T-helper 2 cell treated with Interferon-gamma antibody and Interleukin-4, amounts not matched to agents 100 ng/mL and 5 ng/mL, for 36 hours (primary cell): Measurements from ENCODE around the gene A1BG. TPM values are rescaled to one million over a fixed set of nuclear protein-coding genes. Genes with fewer than 3 reads are reported as not detected.

Experiments
- intact Hi-C: fragments of 100-400 bp; cut with micrococcal nuclease; formaldehyde crosslinking; loops from one replicate; pipeline ENCODE4 v1.15.1; 2023
- total RNA-seq: library from RNA; stranded (reverse); gene quantifications from 2 replicates; pipeline ENCODE4 v1.2.3, GENCODE V29; 2022

The A1BG gene
- total RNA-seq, 1 donor from 2014 or later, result 11.0 TPM

GRCh38 chr19:58362272-58362994 lies 9.1 kb upstream of the A1BG start, which contains the start of gene ZNF497:
Gene ZNF497, minus strand, starts transcription at chr19:58362751. Its CDS starts 5,116 bp downstream, at chr19:58357635.
- intact Hi-C loops, result loop anchor here (1.0 kb wide), 8 partner anchors 15 to 105 kb away; partner anchors contain the start of genes ERVK3-1, RPS5, ZNF324 and ZNF584

DNA sequence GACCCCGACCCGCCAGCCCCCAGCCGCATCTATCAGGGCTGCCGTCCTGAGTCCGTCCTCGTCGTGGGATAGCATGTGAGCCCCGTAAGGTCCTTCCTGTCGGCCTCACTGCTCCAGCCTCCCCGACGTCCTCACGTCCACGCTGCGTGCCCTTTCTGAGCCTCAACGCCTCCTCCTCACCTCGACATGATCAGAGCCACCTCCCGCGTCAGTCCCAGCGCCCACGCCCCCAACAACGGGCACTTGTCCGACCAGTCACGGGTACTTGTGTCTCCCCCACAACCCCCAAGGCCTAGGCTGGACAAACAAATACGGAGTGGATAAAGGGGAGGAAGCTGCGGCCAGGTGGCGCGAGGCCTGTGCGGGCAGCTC lies 8.6 kb upstream of the A1BG start:
- intact Hi-C loops, result loop anchor here (1.0 kb wide), 8 partner anchors 15 to 105 kb away; partner anchors contain the start of genes ERVK3-1, RPS5, ZNF324 and ZNF584

DNA sequence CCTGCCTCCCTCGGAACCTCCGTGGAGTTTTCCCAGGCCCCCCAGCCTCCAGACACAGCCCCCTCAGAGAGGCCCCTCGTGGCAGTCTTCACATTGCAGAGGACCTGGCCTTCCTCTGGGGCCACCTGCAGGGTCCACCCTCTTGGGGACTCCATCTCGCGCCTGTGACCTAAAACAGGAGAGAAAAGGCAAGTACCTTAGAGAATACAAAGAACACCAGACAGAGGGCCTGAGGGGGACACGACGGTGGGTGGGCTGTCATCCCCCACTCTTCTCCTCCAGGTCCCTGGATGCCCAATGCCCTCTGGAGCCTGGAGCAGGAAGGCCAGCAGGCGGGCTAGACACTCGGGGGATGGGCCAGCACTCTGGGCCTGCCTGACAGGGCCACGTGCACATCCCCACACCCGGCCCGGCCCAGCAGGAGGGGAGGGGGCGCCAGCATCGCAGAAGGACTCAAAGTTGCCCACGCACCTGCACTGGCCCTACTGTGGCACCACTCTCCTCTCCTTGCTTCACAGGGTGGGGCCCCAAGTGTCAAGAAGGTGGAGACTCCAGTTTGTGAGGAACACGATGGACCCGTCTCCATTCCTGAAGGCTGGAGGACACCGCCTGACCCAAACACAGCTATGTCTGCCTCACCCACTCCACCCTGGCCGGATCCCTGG lies 4.3 kb upstream of the A1BG start:
- intact Hi-C loops, result no loop called here

DNA sequence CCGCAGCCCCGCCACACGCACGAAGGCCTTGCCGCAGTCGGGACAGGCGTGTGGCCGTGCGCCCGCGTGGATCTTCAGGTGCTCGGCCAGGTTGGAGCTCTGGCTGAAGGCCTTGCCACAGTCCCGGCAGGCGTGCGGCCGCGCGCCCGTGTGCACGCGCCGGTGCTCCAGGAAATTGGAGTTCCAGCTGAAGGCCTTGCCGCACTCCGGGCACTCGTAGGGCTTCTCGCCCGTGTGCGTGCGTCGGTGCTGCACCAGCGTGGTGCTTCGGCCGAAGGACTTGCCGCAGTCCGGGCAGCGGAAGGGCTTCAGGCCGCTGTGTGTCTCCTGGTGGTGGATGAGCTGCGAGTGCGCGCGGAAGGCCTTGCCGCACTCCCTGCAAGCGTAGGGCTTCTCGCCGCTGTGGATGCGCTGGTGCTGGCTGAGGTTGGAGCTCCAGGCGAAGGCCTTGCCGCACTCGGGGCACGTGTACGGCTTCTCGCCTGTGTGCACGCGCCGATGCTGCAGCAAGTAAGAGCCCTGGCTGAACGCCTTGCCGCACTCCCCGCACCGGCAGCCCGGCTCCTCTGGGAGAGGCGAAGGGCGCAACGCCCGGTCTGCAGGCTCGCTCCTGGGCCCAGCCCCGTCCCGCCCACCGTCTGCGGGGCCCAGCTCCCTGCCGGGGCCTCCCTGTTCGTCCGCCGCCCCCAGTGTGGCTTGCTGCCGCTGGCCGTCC lies 3.6 kb upstream of the A1BG start:
- intact Hi-C loops, result no loop called here

- intact Hi-C loops, result no loop called here
Observed at GRCh38 chr19:58355908-58356765, 2.8 kb upstream of the A1BG start.

GRCh38 chr19:58355215-58355796 lies 2.0 kb upstream of the A1BG start:
- intact Hi-C loops, result no loop called here

GRCh38 chr19:58354478-58355030 lies 1.3 kb upstream of the A1BG start:
- intact Hi-C loops, result no loop called here

DNA sequence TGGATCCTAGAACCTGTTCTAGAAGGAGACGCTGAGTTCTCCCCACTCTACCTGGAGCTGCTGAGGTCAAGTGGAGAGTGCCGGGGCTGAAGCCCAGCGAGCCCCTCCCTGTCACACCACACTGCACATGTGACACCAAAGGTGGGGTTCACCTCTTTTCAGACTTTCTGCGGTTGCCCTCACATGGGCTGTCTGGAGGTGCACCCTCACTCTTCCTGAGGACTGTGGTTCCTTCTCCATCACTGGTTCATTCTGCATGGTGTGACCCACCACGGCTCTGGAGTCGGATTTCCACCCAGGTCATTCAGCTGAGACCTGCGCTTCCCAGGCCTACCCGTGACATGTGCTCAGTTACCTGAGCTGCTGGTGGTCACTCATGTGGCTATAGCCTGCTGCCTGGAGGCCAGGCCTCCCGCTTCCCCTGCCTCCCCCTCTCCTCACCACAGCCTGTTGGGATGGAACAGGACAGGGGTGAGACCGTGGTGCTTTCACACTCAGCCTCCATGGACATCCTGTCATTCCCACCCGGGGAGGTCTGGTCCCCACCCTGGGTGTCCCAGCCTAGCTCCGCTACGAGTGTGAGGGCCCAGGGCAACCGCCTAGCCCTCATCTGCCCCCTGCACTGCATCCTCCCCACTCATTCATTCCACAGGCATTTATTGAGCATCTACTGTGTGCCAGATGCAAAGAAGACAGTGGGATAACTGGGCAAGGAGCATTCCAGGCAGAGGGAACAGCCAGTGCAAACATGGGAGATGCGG lies 605 bp upstream of the A1BG start:
- intact Hi-C loops, result no loop called here

DNA sequence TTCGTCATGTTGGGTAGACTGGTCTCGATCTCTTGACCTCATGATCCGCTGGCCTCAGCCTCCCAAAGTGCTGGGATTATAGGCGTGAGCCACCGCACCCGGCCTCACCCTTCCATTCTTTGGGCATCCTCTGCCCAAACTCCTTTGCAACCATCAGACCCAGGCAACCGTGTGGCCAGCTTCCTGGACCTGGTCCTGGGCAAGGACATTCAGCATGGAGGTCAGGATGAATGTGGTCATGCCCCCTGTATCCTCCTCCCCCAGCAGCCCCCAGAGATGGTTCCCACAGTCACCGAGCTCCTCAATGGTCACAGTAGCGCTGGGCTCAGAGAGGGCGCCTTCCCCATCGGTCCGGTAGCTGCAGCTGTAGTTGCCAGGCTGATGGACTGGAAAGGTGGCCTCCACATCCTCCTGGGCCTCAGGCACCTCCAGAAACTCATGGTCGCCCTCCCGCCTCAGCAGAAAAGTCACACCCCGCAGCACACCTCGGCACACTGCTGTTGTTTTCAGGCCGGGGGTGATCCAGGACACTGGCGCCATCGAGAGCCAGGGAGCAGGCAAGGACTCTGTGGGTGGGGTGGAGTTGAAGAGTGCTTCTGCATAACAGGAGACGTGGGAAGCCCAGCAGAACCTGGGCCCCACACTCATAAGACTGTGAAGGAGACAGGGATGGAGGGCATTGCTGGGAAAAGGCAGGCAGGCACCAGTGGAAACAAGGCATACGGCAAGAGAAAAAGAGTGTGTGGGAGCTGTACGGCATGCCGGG lies 1.1 kb downstream of the A1BG start:
- intact Hi-C loops, result no loop called here

DNA sequence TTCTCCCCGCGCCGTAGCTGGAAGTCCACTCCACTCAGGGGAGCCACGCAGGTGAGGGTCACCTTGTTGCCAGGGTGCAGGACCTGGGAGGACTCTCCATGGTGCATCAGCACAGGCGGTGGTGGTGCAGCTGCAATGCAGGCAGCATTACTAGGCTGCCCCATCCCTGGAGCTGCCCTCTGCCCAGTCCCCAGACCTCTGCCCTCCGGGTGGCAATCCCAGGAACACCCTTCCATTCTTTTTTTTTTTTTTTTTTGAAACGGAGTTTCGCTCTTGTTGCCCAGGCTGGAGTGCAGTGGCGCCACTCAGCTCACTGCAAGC lies 1.8 kb downstream of the A1BG start:
- intact Hi-C loops, result no loop called here

DNA sequence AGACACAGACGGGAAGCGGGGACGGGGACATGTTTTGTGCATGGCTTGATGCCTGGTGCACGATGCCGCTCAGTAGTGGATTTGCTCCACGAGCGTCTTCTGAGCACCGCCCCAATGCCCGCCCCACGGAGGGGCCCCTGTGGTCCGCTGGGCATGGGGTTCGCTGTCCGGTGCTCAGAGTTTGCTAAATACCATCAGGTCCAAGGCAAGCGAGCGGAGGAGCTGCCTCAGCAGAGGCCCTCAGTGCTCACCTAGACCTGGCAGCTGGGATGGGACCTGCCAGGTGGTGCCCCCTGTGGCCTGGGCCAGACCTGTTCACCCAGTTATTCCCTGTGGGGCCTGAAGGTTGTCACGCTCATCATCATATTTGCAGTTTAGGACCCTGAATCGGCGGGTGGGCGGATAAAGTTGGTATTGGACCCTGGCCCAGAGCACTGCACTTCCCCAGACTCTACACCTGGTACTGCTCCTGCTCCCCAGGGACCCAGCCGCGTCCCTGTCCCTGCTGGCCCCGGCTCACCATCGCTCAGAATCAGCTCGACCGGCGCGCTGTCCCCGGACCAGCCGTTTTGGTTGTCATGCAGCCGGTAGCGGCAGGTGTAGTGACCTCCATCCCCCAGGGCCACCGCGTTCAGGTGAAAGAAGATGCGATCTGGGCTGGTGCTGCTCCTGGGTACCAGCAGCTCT lies 2.3 kb downstream of the A1BG start:
- intact Hi-C loops, result no loop called here

GRCh38 chr19:58350001-58350861 lies 3.1 kb downstream of the A1BG start:
- intact Hi-C loops, result no loop called here

DNA sequence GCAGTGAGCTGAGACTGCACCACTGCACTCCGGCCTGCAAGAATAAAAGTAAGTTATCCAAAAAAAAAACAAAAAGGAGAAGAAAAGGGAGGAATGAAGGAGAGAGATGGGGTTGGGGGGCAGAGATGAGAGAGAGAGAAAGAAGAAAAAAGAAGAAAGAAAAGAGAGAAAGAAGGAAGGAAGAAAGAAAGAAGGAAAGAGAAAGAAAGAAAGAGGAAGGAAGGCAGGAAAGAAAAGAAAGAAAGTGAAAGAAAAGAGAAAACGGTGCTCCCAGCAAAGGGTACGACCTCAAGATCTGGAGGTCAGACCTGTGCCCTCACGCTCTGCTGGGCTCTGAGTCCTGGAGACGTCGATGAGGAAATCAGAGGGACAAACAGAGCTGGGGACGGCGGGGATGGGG lies 3.7 kb downstream of the A1BG start:
- intact Hi-C loops, result loop anchor here (5.0 kb wide), 1 partner anchor 72 kb away; the partner anchor contains the start of gene ZNF8

- intact Hi-C loops, result loop anchor here (5.0 kb wide), 1 partner anchor 71 kb away; the partner anchor contains the start of gene ZNF8
Observed at GRCh38 chr19:58348080-58348479, 5.2 kb downstream of the A1BG start.

- intact Hi-C loops, result loop anchor here (1.0 to 5.0 kb wide), 5 partner anchors 15 to 164 kb away; partner anchors contain the start of genes ZNF274, ZNF497, ZNF8 and ZNF837
Observed at GRCh38 chr19:58346961-58347929, 6.0 kb downstream of the A1BG start.

DNA sequence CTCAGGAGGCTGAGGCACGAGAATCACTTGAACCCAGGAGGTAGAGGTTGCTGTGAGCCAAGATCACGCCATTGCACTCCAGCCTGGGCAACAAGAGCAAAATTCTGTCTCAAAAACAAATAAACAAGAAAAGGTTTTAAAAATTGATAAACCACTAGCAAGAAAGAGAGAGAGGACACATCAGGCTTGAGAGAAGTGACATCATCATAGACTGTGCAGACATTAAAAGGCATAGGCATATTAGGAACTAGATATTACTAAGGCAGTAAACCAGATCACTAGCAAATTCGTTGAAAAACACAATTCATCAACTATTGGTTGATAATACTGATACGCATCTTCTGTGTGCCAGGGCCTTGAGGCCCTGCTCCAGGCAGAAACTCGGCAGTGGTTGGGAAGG lies 7.7 kb downstream of the A1BG start:
- intact Hi-C loops, result loop anchor here (5.0 kb wide), 1 partner anchor 68 kb away; the partner anchor contains the start of gene ZNF8
